Measurements from ENCODE around the gene EFHC1. TPM values are rescaled to one million over a fixed set of nuclear protein-coding genes. Genes with fewer than 3 reads are reported as not detected.
A peak's percentile ranks its signal among the peaks of the same experiment; 100 is the strongest.

Gene EFHC1
- total and polyA plus RNA-seq, 2 of the 13 experiments (the other 11 are each of a cell fraction or from before 2014, with no cell fraction given), result 23.4 to 29.5 TPM

DNA sequence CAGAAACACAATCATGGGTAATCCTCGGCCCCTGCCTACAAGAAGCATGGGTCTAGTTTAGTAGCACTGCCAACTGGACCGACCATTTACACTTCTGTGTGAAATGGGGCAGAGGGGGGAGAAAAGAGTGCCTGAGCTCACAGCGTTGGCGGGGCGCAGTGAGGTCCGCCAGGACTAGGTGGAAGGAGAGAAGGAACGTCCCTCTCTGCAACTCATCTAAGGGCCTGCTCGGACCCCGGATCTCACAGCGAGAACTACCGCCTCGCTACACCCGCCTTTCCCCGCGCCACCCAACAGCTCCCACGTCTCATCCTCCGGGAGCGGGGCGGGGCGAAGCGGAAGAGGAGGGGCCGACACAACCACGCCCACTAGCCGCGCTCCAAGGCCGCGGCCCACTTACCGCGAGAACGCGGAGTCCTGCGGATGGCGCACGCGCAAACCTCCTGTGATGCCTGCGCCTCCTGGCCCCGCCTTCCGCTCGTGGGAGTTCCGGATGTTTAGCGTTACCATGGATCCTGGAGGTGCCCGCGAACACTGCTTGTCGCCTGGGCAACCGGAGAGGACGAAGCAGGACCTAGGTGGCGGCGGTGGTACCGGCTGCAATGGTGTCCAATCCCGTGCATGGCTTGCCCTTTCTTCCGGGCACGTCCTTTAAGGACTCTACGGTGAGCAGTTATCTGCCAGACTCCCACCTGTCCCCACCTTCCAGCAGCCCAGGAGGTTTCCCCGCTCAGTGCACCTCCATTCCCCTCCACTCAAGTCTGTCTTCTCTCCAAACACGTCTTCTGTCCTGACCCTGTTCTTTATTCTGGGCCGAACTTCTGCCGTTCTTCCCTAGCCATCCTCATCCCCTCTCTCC lies at the start of gene EFHC1 (continued):
- peak; percentile 81 for TF ChIP-seq HDAC2 (CRISPR knock-in tag; IDR thresholded peaks at IDR 0.05)
- TF ChIP-seq, protein P1, sequence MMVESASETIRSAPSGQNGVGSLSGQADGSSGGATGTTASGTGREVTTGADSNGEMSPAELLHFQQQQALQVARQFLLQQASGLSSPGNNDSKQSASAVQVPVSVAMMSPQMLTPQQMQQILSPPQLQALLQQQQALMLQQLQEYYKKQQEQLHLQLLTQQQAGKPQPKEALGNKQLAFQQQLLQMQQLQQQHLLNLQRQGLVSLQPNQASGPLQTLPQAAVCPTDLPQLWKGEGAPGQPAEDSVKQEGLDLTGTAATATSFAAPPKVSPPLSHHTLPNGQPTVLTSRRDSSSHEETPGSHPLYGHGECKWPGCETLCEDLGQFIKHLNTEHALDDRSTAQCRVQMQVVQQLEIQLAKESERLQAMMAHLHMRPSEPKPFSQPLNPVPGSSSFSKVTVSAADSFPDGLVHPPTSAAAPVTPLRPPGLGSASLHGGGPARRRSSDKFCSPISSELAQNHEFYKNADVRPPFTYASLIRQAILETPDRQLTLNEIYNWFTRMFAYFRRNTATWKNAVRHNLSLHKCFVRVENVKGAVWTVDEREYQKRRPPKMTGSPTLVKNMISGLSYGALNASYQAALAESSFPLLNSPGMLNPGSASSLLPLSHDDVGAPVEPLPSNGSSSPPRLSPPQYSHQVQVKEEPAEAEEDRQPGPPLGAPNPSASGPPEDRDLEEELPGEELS (CRISPR knock-in tag; IDR thresholded peaks at IDR 0.05), result peak; percentile 54; the same call in 1 of the 2 replicates
- TF ChIP-seq, protein P2, sequence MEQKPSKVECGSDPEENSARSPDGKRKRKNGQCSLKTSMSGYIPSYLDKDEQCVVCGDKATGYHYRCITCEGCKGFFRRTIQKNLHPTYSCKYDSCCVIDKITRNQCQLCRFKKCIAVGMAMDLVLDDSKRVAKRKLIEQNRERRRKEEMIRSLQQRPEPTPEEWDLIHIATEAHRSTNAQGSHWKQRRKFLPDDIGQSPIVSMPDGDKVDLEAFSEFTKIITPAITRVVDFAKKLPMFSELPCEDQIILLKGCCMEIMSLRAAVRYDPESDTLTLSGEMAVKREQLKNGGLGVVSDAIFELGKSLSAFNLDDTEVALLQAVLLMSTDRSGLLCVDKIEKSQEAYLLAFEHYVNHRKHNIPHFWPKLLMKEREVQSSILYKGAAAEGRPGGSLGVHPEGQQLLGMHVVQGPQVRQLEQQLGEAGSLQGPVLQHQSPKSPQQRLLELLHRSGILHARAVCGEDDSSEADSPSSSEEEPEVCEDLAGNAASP (CRISPR knock-in tag; IDR thresholded peaks at IDR 0.05; ENCODE audit: borderline replicate concordance), result peak; percentile 34; the same call in 1 of the 2 replicates
- TF ChIP-seq ZBTB38 (CRISPR knock-in tag; IDR thresholded peaks at IDR 0.05), result peak; percentile 66; the same call in 1 of the 2 replicates
- 0 out of 2 replicates have a peak, but pooled peaks have one; percentile 48 for TF ChIP-seq ZFP41 (CRISPR knock-in tag; IDR thresholded peaks at IDR 0.05; ENCODE audit: borderline replicate concordance)
- TF ChIP-seq TP53 (CRISPR knock-in tag; conservative IDR thresholded peaks at IDR 0.05), result no peak
- peak; percentile 7; the same call in 1 of the 2 replicates for TF ChIP-seq HHEX (CRISPR knock-in tag; IDR thresholded peaks at IDR 0.05)
- TF ChIP-seq, protein P3, sequence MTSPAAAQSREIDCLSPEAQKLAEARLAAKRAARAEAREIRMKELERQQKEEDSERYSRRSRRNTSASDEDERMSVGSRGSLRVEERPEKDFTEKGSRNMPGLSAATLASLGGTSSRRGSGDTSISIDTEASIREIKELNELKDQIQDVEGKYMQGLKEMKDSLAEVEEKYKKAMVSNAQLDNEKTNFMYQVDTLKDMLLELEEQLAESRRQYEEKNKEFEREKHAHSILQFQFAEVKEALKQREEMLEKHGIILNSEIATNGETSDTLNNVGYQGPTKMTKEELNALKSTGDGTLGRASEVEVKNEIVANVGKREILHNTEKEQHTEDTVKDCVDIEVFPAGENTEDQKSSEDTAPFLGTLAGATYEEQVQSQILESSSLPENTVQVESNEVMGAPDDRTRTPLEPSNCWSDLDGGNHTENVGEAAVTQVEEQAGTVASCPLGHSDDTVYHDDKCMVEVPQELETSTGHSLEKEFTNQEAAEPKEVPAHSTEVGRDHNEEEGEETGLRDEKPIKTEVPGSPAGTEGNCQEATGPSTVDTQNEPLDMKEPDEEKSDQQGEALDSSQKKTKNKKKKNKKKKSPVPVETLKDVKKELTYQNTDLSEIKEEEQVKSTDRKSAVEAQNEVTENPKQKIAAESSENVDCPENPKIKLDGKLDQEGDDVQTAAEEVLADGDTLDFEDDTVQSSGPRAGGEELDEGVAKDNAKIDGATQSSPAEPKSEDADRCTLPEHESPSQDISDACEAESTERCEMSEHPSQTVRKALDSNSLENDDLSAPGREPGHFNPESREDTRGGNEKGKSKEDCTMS (CRISPR knock-in tag; conservative IDR thresholded peaks at IDR 0.05), result no peak
- no peak; the same call in 1 of the 2 replicates for TF ChIP-seq ZNF446 (CRISPR knock-in tag; IDR thresholded peaks at IDR 0.05)
- TF ChIP-seq ZNF678 (CRISPR knock-in tag; IDR thresholded peaks at IDR 0.05), result peak; percentile 69; the same call in 1 of the 2 replicates
- TF ChIP-seq, protein P4, sequence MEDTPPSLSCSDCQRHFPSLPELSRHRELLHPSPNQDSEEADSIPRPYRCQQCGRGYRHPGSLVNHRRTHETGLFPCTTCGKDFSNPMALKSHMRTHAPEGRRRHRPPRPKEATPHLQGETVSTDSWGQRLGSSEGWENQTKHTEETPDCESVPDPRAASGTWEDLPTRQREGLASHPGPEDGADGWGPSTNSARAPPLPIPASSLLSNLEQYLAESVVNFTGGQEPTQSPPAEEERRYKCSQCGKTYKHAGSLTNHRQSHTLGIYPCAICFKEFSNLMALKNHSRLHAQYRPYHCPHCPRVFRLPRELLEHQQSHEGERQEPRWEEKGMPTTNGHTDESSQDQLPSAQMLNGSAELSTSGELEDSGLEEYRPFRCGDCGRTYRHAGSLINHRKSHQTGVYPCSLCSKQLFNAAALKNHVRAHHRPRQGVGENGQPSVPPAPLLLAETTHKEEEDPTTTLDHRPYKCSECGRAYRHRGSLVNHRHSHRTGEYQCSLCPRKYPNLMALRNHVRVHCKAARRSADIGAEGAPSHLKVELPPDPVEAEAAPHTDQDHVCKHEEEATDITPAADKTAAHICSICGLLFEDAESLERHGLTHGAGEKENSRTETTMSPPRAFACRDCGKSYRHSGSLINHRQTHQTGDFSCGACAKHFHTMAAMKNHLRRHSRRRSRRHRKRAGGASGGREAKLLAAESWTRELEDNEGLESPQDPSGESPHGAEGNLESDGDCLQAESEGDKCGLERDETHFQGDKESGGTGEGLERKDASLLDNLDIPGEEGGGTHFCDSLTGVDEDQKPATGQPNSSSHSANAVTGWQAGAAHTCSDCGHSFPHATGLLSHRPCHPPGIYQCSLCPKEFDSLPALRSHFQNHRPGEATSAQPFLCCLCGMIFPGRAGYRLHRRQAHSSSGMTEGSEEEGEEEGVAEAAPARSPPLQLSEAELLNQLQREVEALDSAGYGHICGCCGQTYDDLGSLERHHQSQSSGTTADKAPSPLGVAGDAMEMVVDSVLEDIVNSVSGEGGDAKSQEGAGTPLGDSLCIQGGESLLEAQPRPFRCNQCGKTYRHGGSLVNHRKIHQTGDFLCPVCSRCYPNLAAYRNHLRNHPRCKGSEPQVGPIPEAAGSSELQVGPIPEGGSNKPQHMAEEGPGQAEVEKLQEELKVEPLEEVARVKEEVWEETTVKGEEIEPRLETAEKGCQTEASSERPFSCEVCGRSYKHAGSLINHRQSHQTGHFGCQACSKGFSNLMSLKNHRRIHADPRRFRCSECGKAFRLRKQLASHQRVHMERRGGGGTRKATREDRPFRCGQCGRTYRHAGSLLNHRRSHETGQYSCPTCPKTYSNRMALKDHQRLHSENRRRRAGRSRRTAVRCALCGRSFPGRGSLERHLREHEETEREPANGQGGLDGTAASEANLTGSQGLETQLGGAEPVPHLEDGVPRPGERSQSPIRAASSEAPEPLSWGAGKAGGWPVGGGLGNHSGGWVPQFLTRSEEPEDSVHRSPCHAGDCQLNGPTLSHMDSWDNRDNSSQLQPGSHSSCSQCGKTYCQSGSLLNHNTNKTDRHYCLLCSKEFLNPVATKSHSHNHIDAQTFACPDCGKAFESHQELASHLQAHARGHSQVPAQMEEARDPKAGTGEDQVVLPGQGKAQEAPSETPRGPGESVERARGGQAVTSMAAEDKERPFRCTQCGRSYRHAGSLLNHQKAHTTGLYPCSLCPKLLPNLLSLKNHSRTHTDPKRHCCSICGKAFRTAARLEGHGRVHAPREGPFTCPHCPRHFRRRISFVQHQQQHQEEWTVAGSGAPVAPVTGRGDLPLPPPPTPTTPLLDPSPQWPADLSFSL (CRISPR knock-in tag; IDR thresholded peaks at IDR 0.05), result no peak
- no peak for TF ChIP-seq SCMH1 (CRISPR knock-in tag; IDR thresholded peaks at IDR 0.05; ENCODE audit: borderline replicate concordance)
- TF ChIP-seq, protein P5, sequence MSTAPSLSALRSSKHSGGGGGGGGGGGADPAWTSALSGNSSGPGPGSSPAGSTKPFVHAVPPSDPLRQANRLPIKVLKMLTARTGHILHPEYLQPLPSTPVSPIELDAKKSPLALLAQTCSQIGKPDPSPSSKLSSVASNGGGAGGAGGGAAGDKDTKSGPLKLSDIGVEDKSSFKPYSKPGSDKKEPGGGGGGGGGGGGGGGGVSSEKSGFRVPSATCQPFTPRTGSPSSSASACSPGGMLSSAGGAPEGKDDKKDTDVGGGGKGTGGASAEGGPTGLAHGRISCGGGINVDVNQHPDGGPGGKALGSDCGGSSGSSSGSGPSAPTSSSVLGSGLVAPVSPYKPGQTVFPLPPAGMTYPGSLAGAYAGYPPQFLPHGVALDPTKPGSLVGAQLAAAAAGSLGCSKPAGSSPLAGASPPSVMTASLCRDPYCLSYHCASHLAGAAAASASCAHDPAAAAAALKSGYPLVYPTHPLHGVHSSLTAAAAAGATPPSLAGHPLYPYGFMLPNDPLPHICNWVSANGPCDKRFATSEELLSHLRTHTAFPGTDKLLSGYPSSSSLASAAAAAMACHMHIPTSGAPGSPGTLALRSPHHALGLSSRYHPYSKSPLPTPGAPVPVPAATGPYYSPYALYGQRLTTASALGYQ (CRISPR knock-in tag; IDR thresholded peaks at IDR 0.05), result peak; percentile 68; the same call in 1 of the 2 replicates
